ENCODE results near the gene PDZD8.

DNA sequence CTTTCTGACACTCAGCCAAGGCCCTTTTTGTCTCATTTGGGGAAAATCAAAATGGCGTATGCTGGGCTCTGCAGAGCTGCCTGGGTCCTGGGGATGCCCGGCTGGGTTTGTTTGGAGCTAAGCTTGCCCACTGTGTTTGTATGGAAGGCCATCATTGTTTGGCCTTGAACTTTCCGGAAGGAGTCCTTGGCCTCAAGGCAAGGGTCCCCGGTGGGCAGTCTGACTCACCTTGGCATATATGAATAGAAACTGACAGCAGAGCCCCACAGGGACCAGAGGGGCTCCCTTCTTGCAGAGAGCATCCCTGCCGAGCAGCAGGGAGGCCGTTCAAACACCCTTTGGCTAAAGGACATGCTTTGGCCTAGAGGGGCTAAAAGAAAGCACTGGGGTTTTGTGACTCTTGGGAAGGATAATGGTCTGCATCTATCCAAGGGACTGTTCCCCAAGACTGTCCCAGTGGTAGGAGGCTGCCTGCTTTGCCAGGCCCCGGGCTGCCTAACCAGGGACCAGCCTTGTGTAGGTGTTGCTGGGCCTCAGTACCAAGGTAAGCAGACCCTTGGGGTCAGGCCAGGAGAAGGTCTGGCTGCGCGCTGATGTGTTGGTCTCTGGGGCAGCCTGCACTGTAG is 119.3 kb downstream of the PDZD8 start:
- TF ChIP-seq, protein P1, sequence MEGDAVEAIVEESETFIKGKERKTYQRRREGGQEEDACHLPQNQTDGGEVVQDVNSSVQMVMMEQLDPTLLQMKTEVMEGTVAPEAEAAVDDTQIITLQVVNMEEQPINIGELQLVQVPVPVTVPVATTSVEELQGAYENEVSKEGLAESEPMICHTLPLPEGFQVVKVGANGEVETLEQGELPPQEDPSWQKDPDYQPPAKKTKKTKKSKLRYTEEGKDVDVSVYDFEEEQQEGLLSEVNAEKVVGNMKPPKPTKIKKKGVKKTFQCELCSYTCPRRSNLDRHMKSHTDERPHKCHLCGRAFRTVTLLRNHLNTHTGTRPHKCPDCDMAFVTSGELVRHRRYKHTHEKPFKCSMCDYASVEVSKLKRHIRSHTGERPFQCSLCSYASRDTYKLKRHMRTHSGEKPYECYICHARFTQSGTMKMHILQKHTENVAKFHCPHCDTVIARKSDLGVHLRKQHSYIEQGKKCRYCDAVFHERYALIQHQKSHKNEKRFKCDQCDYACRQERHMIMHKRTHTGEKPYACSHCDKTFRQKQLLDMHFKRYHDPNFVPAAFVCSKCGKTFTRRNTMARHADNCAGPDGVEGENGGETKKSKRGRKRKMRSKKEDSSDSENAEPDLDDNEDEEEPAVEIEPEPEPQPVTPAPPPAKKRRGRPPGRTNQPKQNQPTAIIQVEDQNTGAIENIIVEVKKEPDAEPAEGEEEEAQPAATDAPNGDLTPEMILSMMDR (IDR thresholded peaks at IDR 0.05), result no peak
- TF ChIP-seq POLR2A (IDR thresholded peaks at IDR 0.05), result no peak
